Sigmoid colon (tissue), 7 donors: ENCODE data around the gene PTPRT. TPM values are rescaled to one million over a fixed set of nuclear protein-coding genes. Genes with fewer than 3 reads are reported as not detected.

Experiments used
- DNase-seq: peaks from one replicate; pipeline ENCODE4 v3.0.0-alpha.2; 2019
- H3K27ac ChIP-seq, 4 donors: fragments of 200-600 bp; sonication (generic); one replicate each; pipeline ENCODE4 v1.5.1; 2016 to 2019; ENCODE audit warnings: mild to moderate bottlenecking in 1 of 4
- H3K27me3 ChIP-seq, 3 donors: fragments of 200-600 bp; sonication (generic); one replicate each; pipeline ENCODE4 v1.5.1; 2019; ENCODE audit warnings: mild to moderate bottlenecking in 1 of 3
- H3K36me3 ChIP-seq, 4 donors: fragments of 200-600 bp; sonication (generic); one replicate each; pipeline ENCODE4 v1.5.1; 2016 to 2019
- H3K4me1 ChIP-seq, 4 donors: fragments of 200-600 bp; sonication (generic); one replicate each; pipeline ENCODE4 v1.5.1; 2017 to 2019
- H3K4me3 ChIP-seq, 4 donors: fragments of 200-600 bp; sonication (generic); one replicate each; pipeline ENCODE4 v1.5.1; 2017 to 2019; ENCODE audit warnings: mild to moderate bottlenecking in 2 of 4, moderate library complexity in 1 of 4
- H3K9me3 ChIP-seq, 4 donors: fragments of 200-600 bp in 3 of 4; sonication (generic) in 3 of 4; one replicate each; pipeline versions ENCODE4 v1.5.1 to v1.6.1; 2013 to 2019
- EP300 ChIP-seq, 4 donors: sonication (generic); formaldehyde crosslinking; IDR thresholded peaks; one replicate each; pipeline ENCODE4 v1.6.1; 2017; ENCODE audit warnings: antibody characterized with exemption in 4 of 4
- POLR2A ChIP-seq, 2 donors: fragments of 450-650 bp; IDR thresholded peaks; one replicate each; pipeline ENCODE4 v1.6.1; 2016; ENCODE audit warnings: antibody characterized with exemption in 2 of 2, mild to moderate bottlenecking in 2 of 2, moderate library complexity in 2 of 2
- POLR2AphosphoS5 ChIP-seq, 4 donors: sonication (generic); formaldehyde crosslinking; IDR thresholded peaks; one replicate each; pipeline ENCODE4 v1.6.1; 2017; ENCODE audit warnings: antibody characterized with exemption in 4 of 4
- WGBS, 2 donors: extraction: QIAGEN DNeasy Blood & Tissue Kit; methylation state at CpG; one replicate each; pipeline ENCODE4 v1.1.7; 2013; 5-methylcytosine and 5-hydroxymethylcytosine counted together
- intact Hi-C: fragments of 100-400 bp; cut with DNase I; formaldehyde crosslinking; loops from one replicate; pipeline ENCODE4 v1.15.1; 2023
- polyA plus RNA-seq, 3 donors: library from polyadenylated mRNA; stranded (reverse); fragments of 200-250 nt; gene quantifications; one replicate each; pipeline ENCODE4 v1.2.3, GENCODE V29; 2013
- total RNA-seq, 4 donors: library from RNA; depleted of rRNA; stranded (reverse); fragments of >200 nt; gene quantifications; one replicate each; pipeline ENCODE4 v1.1.0, GENCODE V29; 2016
- TF ChIP-seq, protein P1 (sequence below), 4 experiments: fragments of 450-650 bp in 3 of 4; fragments of 200-600 bp in 1 of 4; IDR thresholded peaks; one replicate each; pipeline ENCODE4 v1.5.1; 2016 to 2019; ENCODE audit warnings: antibody characterized with exemption in 4 of 4, mild to moderate bottlenecking in 3 of 4, moderate library complexity in 2 of 4
- donor health status: healthy with polysubstance abuse.
- donor health status: Bipolar disorder and iron deficiency.
- donor health status: healthy.

The PTPRT gene
- total and polyA plus RNA-seq, 7 donors: under 0.01 to 0.41 (median 0.12) TPM; not detected in 3

DNA sequence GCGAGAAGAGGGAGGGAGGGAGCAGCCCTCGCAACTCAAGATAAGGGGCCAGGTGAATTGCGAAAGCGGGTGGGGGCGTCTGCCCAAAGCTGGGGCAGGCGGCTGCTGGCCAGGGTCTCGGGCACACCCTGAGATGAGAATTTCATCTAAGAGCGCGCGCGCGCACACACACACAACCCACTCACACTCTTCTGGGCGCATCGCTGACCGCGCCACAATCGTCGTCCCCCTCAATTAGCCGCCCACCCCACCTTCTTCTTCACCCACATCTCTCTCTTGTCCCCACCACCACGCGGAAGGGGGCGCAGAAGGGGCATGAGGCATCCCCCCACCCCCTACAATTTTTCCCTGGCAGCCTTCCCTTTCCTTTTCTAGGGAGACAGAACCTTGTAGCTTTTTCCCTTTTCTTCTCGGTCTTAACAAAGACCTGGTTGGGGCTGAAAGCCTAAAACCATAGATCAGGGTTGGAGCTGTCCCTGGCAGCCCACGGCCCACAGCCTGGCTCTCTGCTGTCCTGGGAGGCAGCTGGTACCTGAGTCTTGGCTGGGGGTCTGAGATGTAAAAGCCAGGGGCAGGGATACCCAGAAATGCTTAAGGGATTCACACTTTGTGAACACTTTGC is 737 bp upstream of the PTPRT start:
- TF ChIP-seq POLR2A (IDR thresholded peaks at IDR 0.05): no peak
- no peak for TF ChIP-seq EP300 (IDR thresholded peaks at IDR 0.05)
- TF ChIP-seq POLR2AphosphoS5 (IDR thresholded peaks at IDR 0.05): no peak
- TF ChIP-seq, protein P1, sequence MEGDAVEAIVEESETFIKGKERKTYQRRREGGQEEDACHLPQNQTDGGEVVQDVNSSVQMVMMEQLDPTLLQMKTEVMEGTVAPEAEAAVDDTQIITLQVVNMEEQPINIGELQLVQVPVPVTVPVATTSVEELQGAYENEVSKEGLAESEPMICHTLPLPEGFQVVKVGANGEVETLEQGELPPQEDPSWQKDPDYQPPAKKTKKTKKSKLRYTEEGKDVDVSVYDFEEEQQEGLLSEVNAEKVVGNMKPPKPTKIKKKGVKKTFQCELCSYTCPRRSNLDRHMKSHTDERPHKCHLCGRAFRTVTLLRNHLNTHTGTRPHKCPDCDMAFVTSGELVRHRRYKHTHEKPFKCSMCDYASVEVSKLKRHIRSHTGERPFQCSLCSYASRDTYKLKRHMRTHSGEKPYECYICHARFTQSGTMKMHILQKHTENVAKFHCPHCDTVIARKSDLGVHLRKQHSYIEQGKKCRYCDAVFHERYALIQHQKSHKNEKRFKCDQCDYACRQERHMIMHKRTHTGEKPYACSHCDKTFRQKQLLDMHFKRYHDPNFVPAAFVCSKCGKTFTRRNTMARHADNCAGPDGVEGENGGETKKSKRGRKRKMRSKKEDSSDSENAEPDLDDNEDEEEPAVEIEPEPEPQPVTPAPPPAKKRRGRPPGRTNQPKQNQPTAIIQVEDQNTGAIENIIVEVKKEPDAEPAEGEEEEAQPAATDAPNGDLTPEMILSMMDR (IDR thresholded peaks at IDR 0.05): no peak
- Histone ChIP-seq H3K36me3 (no peaks in the 10 kb centered on the region), H3K4me3 (no peak overlapping the region), H3K27me3 (peaks cover 21 to 45% (median 44%) of the 10 kb centered on the region in 3 donors), H3K4me1 (peaks cover 0 to 23% (median 20%) of the 10 kb centered on the region in 4 donors), H3K27ac (no peak overlapping the region), H3K9me3 (no peaks in the 10 kb centered on the region)
- WGBS, 2 donors: 9 to 16% methylated on average over 24 of the region's 24 CpGs
- intact Hi-C loops: no loop called here
- DNase-seq: no peak

DNA sequence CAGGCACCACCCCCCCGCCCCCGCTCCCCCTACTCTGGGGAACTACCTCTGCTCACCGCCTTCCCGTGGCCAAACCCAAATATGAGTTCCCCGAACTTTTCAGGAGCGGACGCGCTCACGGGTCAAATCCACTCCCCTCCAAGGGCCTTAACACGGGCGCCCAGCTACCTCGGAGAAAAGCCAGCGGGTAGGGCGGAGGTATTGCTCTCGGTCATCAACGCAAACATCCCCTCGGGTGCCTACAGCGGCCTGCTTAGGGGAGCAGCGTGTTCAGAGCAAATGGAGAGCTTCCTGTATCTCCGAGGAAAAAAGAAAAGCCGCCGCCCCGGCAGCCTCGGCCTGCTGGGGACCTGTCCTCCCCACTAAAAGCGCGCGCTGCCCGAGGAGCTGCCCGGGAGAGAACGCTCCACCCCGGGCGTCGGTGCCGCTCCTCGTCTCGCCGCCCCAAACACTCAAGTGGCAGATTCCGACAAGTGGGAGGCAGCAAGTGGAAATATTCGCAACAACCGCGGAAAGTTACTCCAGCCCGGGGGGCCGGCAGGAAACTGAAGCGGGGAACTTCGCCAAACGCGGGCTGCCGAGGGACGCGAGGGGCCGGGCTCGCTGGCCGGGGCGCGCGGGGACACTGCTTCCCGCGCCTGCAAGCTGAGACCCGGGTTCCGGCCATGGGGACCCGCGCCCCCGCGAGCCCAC is 699 bp downstream of the PTPRT start:
- Histone ChIP-seq H3K27me3 (peaks cover 21 to 45% (median 44%) of the 10 kb centered on the region in 3 donors), H3K4me3 (peak overlapping the region in 1 of 4 donors; percentile 10), H3K4me1 (peaks cover 0 to 23% (median 20%) of the 10 kb centered on the region in 4 donors), H3K36me3 (no peaks in the 10 kb centered on the region), H3K9me3 (no peaks in the 10 kb centered on the region), H3K27ac (no peak overlapping the region)
- intact Hi-C loops: loop anchor here (5.0 to 10.0 kb wide), 4 partner anchors 982 to 1452 kb away; no protein-coding TSS in a partner anchor
- TF ChIP-seq, protein P1 (IDR thresholded peaks at IDR 0.05): no peak
- TF ChIP-seq POLR2A (IDR thresholded peaks at IDR 0.05) (no peak), POLR2AphosphoS5 (IDR thresholded peaks at IDR 0.05) (no peak), EP300 (IDR thresholded peaks at IDR 0.05) (no peak)
- no peak for DNase-seq
- WGBS, 2 donors: 3 to 9% methylated on average over 64 of the region's 64 CpGs

DNA sequence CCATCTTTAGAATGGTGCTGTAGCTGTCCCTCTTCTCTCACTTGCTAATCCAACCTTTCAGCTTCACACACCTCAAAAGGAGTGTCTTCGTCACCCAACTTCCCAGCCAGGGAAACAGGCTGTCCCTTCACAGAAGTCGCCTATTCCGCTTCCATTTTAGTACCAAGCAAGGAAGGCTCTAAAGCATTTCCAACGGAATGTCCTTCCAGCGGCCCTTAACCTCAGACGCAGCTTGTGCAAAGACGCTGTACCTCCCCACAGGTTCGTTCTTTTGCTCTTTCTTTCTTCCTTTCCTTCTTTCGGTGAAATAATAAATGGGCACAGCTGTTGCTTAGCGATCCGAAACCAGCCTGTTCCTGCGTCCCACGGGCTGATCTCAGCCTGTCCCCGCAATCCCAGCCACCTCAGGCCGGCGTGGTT is 1.5 kb downstream of the PTPRT start:
- Histone ChIP-seq H3K36me3 (no peaks in the 10 kb centered on the region), H3K4me3 (peak overlapping the region in 2 of 4 donors; percentile 9 to 19), H3K27ac (no peak overlapping the region), H3K4me1 (peaks cover 0 to 28% (median 25%) of the 10 kb centered on the region in 4 donors), H3K9me3 (no peaks in the 10 kb centered on the region), H3K27me3 (peaks cover 21 to 45% (median 44%) of the 10 kb centered on the region in 3 donors)
- intact Hi-C loops: loop anchor here (5.0 to 10.0 kb wide), 4 partner anchors 981 to 1451 kb away; no protein-coding TSS in a partner anchor
- 6 to 12% methylated on average over 16 of the region's 16 CpGs for WGBS, 2 donors
- no peak for DNase-seq
- TF ChIP-seq POLR2A (IDR thresholded peaks at IDR 0.05) (no peak), EP300 (IDR thresholded peaks at IDR 0.05) (no peak), POLR2AphosphoS5 (IDR thresholded peaks at IDR 0.05) (no peak)
- TF ChIP-seq, protein P1 (IDR thresholded peaks at IDR 0.05): no peak

DNA sequence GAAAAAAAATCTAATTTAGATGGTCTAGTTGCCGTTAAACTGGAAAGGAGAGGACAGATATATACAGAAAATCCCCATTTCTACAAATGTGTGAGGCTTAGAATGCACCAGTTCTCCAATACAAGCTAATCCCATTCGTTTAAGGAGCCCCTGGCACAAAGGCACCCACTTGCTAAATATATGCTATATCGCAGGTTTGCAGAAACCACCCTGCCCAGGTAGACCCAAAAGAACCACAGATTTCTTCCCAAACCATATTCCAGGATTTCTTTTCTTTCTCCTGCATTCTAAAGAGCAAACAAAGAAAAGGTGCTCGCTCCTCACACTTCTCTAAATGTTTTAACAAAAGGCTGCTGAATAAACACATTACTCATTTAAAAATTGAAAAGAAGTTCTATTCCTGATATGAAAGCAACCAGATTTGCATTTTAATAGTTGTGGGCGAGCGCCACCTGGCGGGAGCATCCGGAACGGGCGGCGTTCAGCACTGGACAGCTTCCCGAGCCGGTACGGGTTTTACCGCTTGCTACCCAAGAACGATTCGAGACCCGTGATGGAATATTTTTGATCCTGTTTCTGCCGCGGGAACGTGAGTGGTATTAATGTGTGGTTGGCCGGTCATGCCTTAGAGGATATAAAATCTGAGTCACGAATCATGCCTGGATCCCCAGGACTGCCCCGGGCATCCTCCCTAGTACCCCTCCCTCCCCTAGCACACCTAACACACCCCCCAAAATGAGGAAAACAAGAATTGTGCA is 2.1 kb downstream of the PTPRT start:
- H3K4me3 ChIP-seq: peak overlapping the region in 1 of 4 donors; percentile 19
- DNase-seq: peak; percentile 78
- intact Hi-C loops: loop anchor here (5.0 to 10.0 kb wide), 4 partner anchors 980 to 1450 kb away; no protein-coding TSS in a partner anchor

More for the DNA sequence above, 2.1 kb downstream of the PTPRT start:
- Histone ChIP-seq H3K27ac (no peak overlapping the region), H3K36me3 (no peaks in the 10 kb centered on the region), H3K27me3 (peaks cover 21 to 45% (median 44%) of the 10 kb centered on the region in 3 donors), H3K9me3 (no peaks in the 10 kb centered on the region), H3K4me1 (peaks cover 0 to 28% (median 27%) of the 10 kb centered on the region in 4 donors)
- TF ChIP-seq POLR2AphosphoS5 (IDR thresholded peaks at IDR 0.05): no peak
- TF ChIP-seq, protein P1 (IDR thresholded peaks at IDR 0.05): peak; percentile 59 to 93 (median 79)
- TF ChIP-seq EP300 (IDR thresholded peaks at IDR 0.05): no peak
- 6 to 7% methylated on average over 24 of the region's 24 CpGs for WGBS, 2 donors
